Kidney (tissue), 14 donors: ENCODE results near the gene ZSWIM3. TPM values are rescaled to one million over a fixed set of nuclear protein-coding genes. Genes with fewer than 3 reads are reported as not detected.

Source experiments
- DNase-seq, 5 donors: peaks; one replicate each; pipeline ENCODE4 v3.0.0-alpha.2; 2013 to 2020
- FAIRE-seq: peaks from 2 replicates; lab custom pipeline; 2012; peaks lifted over from hg19 to GRCh38; lab: Jason Lieb, UNC
- H3K27ac ChIP-seq, 2 donors: one replicate each; pipeline ENCODE4 v1.7.0; 2013; ENCODE audit warnings: low read depth in 2 of 2, low read length in 2 of 2, inconsistent platforms in 1 of 2
- H3K27me3 ChIP-seq: one replicate; pipeline ENCODE4 v1.7.1; 2013; ENCODE audit warnings: low read length, inconsistent platforms; ENCODE audit not compliant: control insufficient read depth, insufficient read depth
- H3K36me3 ChIP-seq, 3 donors: one replicate each; pipeline versions ENCODE4 v1.7.0 to v1.7.1; 2013; ENCODE audit warnings: low read length in 3 of 3, control low read depth in 1 of 3, inconsistent platforms in 1 of 3; ENCODE audit not compliant: insufficient read depth in 3 of 3, control insufficient read depth in 2 of 3
- H3K4me1 ChIP-seq, 3 donors: one replicate each; pipeline versions ENCODE4 v1.7.0 to v1.7.1; 2013; ENCODE audit warnings: low read length in 3 of 3, inconsistent platforms in 1 of 3, low read depth in 1 of 3; ENCODE audit not compliant: control insufficient read depth in 2 of 3, insufficient read depth in 2 of 3
- H3K4me3 ChIP-seq, 3 donors: one replicate each; pipeline versions ENCODE4 v1.7.0 to v1.8.1; 2013; ENCODE audit warnings: low read length in 3 of 3, control low read depth in 1 of 3, inconsistent platforms in 1 of 3
- H3K9ac ChIP-seq, 3 donors: one replicate each; pipeline versions ENCODE4 v1.7.0 to v1.7.1; 2013; ENCODE audit warnings: low read length in 3 of 3, control low read depth in 1 of 3, inconsistent platforms in 1 of 3
- H3K9me3 ChIP-seq, 3 donors: one replicate each; pipeline versions ENCODE4 v1.7.0 to v1.7.1; 2013; ENCODE audit warnings: low read length in 3 of 3, control low read depth in 1 of 3, inconsistent platforms in 1 of 3; ENCODE audit not compliant: control insufficient read depth in 2 of 3, insufficient read depth in 1 of 3
- CTCF ChIP-seq: IDR thresholded peaks from 3 replicates; pipeline ENCODE4 v1.5.1; 2012; ENCODE audit warnings: mild to moderate bottlenecking, moderate library complexity, borderline replicate concordance; ENCODE audit not compliant: insufficient read depth; ENCODE audit errors: extremely low read depth
- intact Hi-C: fragments of 100-400 bp; cut with DNase I; formaldehyde crosslinking; loops from one replicate; pipeline ENCODE4 v1.11.1; 2022
- polyA plus RNA-seq: library from polyadenylated mRNA; stranded (reverse); fragments of 350-450 nt; fragmentation: Illumina TruSeq; extraction: RNeasy Lipid Tissue Mini Kit (QIAGEN cat#74804); gene quantifications from one replicate; pipeline ENCODE4 v1.2.3, GENCODE V29; 2014; ENCODE audit warnings: low read depth, low replicate concordance; ENCODE audit not compliant: insufficient read depth
- total RNA-seq: library from RNA; stranded (reverse); fragmentation: NEBNext Ultra II Directional; extraction: Animal tissue kit (Norgen Biotek cat#: 25700); gene quantifications from one replicate; pipeline ENCODE4 v1.2.1, GENCODE V29; 2021
- donor health status: control.
- donor health status: control.
- donor health status: control.
- donor health status: control.
- donor health status: control.
- donor health status: DM: yes; HTN: yes; CAD: no.
- donor health status: Normal renal cell carcinoma (clear cell type).

The ZSWIM3 gene
- total and polyA plus RNA-seq, 2 donors from 2014 or later: 2.6 to 3.2 TPM

DNA sequence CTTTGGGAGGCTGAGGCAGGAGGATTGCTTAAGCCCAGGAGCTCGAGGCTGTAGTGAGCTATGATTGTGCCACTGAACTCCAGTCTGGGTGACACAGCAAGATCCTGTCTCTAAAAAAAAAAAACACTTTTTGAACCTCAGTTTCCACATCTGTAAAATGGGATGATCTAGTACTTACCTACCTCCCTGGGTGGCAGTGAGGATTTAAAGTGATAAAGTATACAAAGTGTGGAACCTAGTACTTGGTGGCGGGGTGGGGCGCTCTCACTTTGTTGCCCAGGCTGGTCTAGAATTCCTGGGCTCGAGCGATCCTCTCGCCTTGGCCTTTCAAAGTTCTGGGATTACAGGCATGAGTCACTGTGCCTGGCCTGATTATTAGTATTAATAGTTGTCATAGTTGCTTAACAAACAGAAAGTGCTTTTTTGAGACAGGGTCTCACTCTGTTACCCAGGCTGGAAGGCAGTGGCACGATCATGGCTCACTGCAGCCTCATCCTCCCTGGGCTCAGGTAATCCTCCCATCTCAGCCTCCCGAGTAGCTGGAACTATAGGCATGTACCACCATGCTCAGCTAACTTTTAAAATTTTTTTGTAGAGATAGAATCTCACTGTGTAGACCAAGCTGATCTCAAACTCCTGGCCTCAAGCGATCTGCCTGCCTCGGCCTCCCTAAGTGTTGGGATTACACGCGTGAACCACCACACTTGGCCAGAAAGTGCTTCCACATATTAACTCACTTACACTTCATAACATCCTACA is 61.5 kb downstream of the ZSWIM3 start:
- Histone ChIP-seq H3K36me3 (no peaks in the 10 kb centered on the region), H3K27me3 (no peaks in the 10 kb centered on the region), H3K9ac (no peak overlapping the region), H3K4me1 (peaks cover 0 to 15% (median 6%) of the 10 kb centered on the region in 3 donors), H3K4me3 (no peak overlapping the region), H3K9me3 (no peaks in the 10 kb centered on the region), H3K27ac (peak overlapping the region; percentile 51 to 86)
- FAIRE-seq (no peak), DNase-seq (no peak)
- intact Hi-C loops: no loop called here
- no peak for TF ChIP-seq CTCF

DNA sequence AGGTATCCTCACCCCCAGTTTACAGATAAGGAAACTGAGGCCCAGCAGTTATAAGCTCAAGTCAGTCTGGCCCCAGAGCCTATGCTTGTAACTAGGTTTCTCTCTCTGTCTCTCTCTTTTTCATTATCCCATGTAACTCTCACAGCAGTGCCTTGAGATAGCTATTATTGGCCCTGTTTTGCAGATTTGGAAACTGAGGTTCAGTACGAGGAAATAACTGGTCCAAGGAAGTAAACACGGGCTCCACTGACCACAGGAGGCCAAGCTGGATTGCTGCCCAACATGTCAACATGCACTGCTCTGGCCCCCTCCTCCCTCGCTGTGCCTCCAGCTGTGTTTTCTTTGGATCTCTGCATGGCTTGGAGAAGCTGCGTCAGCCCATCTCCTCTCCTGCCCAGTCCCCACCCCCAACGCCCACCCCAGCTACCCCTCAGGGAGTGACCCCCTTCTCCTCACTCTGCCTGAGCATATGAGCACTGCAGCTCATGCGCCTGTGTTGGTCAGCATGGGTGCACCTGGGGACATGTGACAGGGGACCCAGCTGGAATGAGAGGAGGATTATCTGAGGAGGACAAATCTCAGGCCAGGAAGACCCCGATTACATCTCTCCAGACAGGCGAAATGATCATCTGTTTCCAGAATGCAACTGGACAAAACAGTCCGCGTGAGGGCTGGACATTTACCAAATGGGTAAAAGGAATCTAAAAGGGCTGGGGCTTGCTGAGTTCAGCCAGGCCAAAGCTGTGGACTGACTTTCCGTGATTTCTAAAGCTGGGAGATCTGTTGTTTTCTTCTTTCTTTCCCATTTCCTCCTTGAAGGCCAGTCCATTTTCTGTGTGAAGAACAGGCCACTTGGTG is 62.4 kb downstream of the ZSWIM3 start:
- H3K9ac ChIP-seq: peak overlapping the region in 1 of 3 donors; percentile 16
- peak overlapping the region; percentile 29 to 86 for H3K27ac ChIP-seq
- TF ChIP-seq CTCF: no peak
- H3K4me3 ChIP-seq: no peak overlapping the region
- FAIRE-seq (no peak), DNase-seq (peak; percentile 66 to 95 (median 78))
- intact Hi-C loops: no loop called here
- H3K36me3 ChIP-seq: no peaks in the 10 kb centered on the region
- H3K9me3 ChIP-seq: no peaks in the 10 kb centered on the region
- H3K27me3 ChIP-seq: no peaks in the 10 kb centered on the region
- peaks cover 0 to 16% (median 8%) of the 10 kb centered on the region in 3 donors for H3K4me1 ChIP-seq

- no peak for FAIRE-seq
- peaks cover 0 to 19% (median 12%) of the 10 kb centered on the region in 3 donors for H3K4me1 ChIP-seq
- no peaks in the 10 kb centered on the region for H3K9me3 ChIP-seq
- peak overlapping the region in 1 of 3 donors; percentile 16 for H3K9ac ChIP-seq
- intact Hi-C loops: no loop called here
- H3K27me3 ChIP-seq: no peaks in the 10 kb centered on the region
- peak overlapping the region; percentile 16 to 86 for H3K27ac ChIP-seq
- DNase-seq: no peak
- no peaks in the 10 kb centered on the region for H3K36me3 ChIP-seq
- H3K4me3 ChIP-seq: no peak overlapping the region
- TF ChIP-seq CTCF: no peak
These were observed 63.3 kb downstream of the ZSWIM3 start for GRCh38 chr20:45920462-45921336.
